OCI-LY3 (cell line): Measurements from ENCODE around the gene MCU.
"Not testable (repeated sequence)": the region's sequence is repeated elsewhere in the genome, so short reads cannot be mapped to it uniquely, and the experiment has no call there.

Experiments used
- H2AFZ ChIP-seq: fragments of 200-600, 300-600 bp; shearing (Covaris generic); 2 replicates; pipeline ENCODE4 v1.6.0; 2014; ENCODE audit warnings: antibody characterized with exemption, low read depth, low read length
- H3K27ac ChIP-seq: fragments of 200-600, 300-600 bp; sonication (generic); 2 replicates; pipeline ENCODE4 v1.5.1; 2014; ENCODE audit warnings: mild to moderate bottlenecking, low read length, moderate library complexity, mixed read lengths
- H3K27me3 ChIP-seq: fragments of 200-600, 300-600 bp; sonication (generic); 2 replicates; pipeline ENCODE4 v1.6.1; 2014; ENCODE audit warnings: low read depth, low read length, mixed read lengths
- H3K36me3 ChIP-seq: fragments of 200-600, 300-600 bp; sonication (generic); replicated peaks from 2 replicates; pipeline ENCODE3; 2014; ENCODE audit warnings: low read depth, low read length, mixed read lengths
- H3K4me1 ChIP-seq: fragments of 300-600, 200-600 bp; sonication (generic); 2 replicates; pipeline ENCODE4 v1.6.1; 2014; ENCODE audit warnings: low read length, mixed read lengths
- H3K4me2 ChIP-seq: fragments of 200-600, 300-600 bp; sonication (generic); 2 replicates; pipeline ENCODE4 v1.6.1; 2014; ENCODE audit warnings: low read length, mixed read lengths
- H3K4me3 ChIP-seq: fragments of 300-600, 200-600 bp; sonication (generic); 2 replicates; pipeline ENCODE4 v1.5.1; 2014; ENCODE audit warnings: antibody characterized with exemption, mild to moderate bottlenecking, low read length, moderate library complexity
- H3K79me2 ChIP-seq: fragments of 300-600, 200-600 bp; shearing (Covaris generic); 2 replicates; pipeline ENCODE4 v1.6.1; 2014; ENCODE audit warnings: mild to moderate bottlenecking, low read length, mixed read lengths
- H3K9ac ChIP-seq: fragments of 300-600, 200-600 bp; shearing (Covaris generic); 2 replicates; pipeline ENCODE4 v1.6.0; 2014; ENCODE audit warnings: mild to moderate bottlenecking, low read length, moderate library complexity
- H3K9me3 ChIP-seq: fragments of 200-600, 300-600 bp; shearing (Covaris generic); 2 replicates; pipeline ENCODE4 v1.6.1; 2014; ENCODE audit warnings: low read length, mixed read lengths; ENCODE audit not compliant: insufficient read depth
- H4K20me1 ChIP-seq: fragments of 200-600, 300-600 bp; sonication (generic); 2 replicates; pipeline ENCODE4 v1.6.1; 2016; ENCODE audit warnings: low read length, mixed read lengths; ENCODE audit not compliant: insufficient read depth
- EZH2phosphoT487 ChIP-seq: fragments of 200-600 bp; shearing (Covaris generic); IDR thresholded peaks from 2 replicates; pipeline ENCODE4 v1.6.1; 2018; ENCODE audit warnings: antibody characterized with exemption, mixed run types, low read depth
- TF ChIP-seq, protein P1 (sequence below): fragments of 200-600, 300-600 bp; sonication (generic); IDR thresholded peaks from 2 replicates; pipeline ENCODE4 v1.5.1; 2014; ENCODE audit warnings: antibody characterized with exemption, low read length, low read depth

The MCU gene

DNA sequence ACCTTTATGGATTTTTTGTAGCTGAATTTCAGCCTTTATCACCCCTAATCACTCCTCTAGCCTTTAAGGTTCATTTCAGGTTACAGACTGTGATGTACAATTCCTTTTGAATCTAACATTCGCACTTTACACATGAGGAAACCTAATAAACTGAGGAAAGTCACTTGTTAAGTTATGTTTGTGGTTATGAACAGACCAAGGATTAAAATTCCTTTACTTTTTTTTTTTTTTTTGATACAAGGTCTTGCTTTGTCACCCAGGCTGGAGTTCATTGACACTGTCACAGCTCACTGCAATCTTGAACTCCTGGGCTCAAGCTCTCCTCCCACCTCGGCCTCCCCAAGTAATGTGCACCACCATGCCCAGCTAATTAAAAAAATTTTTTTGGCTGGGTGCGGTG is 3.6 kb downstream of the MCU start:
- Histone ChIP-seq H3K4me1 (peaks cover 13% of the 10 kb centered on the region; the same call in 1 of the 2 replicates), H3K27me3 (no peaks in the 10 kb centered on the region), H4K20me1 (peaks cover 14% of the 10 kb centered on the region), H3K36me3 (no peaks in the 10 kb centered on the region), H3K4me3 (no peak overlapping the region), H3K27ac (no peak overlapping the region), H3K9me3 (no peaks in the 10 kb centered on the region), H3K4me2 (no peak overlapping the region), H2AFZ (no peak overlapping the region), H3K9ac (no peak overlapping the region), H3K79me2 (peaks cover 44% of the 10 kb centered on the region)
- TF ChIP-seq, protein P1, sequence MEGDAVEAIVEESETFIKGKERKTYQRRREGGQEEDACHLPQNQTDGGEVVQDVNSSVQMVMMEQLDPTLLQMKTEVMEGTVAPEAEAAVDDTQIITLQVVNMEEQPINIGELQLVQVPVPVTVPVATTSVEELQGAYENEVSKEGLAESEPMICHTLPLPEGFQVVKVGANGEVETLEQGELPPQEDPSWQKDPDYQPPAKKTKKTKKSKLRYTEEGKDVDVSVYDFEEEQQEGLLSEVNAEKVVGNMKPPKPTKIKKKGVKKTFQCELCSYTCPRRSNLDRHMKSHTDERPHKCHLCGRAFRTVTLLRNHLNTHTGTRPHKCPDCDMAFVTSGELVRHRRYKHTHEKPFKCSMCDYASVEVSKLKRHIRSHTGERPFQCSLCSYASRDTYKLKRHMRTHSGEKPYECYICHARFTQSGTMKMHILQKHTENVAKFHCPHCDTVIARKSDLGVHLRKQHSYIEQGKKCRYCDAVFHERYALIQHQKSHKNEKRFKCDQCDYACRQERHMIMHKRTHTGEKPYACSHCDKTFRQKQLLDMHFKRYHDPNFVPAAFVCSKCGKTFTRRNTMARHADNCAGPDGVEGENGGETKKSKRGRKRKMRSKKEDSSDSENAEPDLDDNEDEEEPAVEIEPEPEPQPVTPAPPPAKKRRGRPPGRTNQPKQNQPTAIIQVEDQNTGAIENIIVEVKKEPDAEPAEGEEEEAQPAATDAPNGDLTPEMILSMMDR: no peak
- TF ChIP-seq EZH2phosphoT487: no peak

DNA sequence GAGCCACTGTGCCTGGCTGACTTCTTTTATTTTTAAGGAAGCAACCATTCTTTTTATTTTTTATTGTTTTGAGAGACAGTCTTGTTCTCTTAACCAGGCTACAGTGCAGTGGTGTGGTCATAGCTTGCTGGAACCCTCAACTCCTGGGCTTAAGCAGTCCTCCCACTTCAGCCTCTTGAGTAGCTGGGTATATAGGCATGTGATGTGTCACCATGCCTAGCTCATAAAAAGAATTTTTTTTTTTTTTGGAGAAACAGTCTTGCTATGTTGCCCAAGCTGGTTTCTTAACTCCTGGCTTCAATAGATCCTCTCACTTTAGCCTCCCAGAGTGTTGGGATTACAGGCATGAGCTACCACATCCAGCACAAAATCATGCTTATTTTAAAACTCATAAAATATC is 5.8 kb downstream of the MCU start:
- H3K9ac ChIP-seq: no peak overlapping the region
- peaks cover 13% of the 10 kb centered on the region; the same call in 1 of the 2 replicates for H3K4me1 ChIP-seq
- peaks cover 14% of the 10 kb centered on the region for H4K20me1 ChIP-seq
- H3K27me3 ChIP-seq: no peaks in the 10 kb centered on the region
- TF ChIP-seq EZH2phosphoT487: no peak
- TF ChIP-seq, protein P1: no peak
- H3K4me2 ChIP-seq: no peak overlapping the region
- H3K27ac ChIP-seq: no peak overlapping the region
- H3K79me2 ChIP-seq: peaks cover 45% of the 10 kb centered on the region
- no peaks in the 10 kb centered on the region for H3K36me3 ChIP-seq
- H2AFZ ChIP-seq: no peak overlapping the region
- H3K9me3 ChIP-seq: no peaks in the 10 kb centered on the region
- no peak overlapping the region for H3K4me3 ChIP-seq

DNA sequence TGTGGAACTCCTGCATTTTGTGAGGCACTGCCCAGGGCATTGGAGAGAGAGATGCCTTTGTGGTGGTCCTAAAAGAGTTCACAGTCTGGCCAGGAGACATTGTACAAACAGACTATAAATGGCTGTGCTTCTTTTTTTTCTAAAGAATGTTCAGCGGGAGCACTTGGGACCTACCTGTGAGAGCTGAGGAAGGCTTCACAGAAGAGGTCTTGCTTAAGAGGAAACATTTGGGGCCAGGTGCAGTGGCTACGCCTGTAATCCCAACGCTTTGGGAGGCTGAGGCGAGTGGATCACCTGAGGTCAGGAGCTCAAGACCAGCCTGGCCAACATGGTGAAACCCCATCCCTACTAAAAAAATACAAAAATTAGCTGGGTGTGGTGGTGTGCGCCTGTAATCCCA is 10.5 kb downstream of the MCU start:
- not testable (repeated sequence) for H3K9ac ChIP-seq, H3K36me3 ChIP-seq, H3K27me3 ChIP-seq, H3K4me2 ChIP-seq, H3K9me3 ChIP-seq, H3K4me1 ChIP-seq, H4K20me1 ChIP-seq, H2AFZ ChIP-seq, H3K27ac ChIP-seq, H3K4me3 ChIP-seq, H3K79me2 ChIP-seq

DNA sequence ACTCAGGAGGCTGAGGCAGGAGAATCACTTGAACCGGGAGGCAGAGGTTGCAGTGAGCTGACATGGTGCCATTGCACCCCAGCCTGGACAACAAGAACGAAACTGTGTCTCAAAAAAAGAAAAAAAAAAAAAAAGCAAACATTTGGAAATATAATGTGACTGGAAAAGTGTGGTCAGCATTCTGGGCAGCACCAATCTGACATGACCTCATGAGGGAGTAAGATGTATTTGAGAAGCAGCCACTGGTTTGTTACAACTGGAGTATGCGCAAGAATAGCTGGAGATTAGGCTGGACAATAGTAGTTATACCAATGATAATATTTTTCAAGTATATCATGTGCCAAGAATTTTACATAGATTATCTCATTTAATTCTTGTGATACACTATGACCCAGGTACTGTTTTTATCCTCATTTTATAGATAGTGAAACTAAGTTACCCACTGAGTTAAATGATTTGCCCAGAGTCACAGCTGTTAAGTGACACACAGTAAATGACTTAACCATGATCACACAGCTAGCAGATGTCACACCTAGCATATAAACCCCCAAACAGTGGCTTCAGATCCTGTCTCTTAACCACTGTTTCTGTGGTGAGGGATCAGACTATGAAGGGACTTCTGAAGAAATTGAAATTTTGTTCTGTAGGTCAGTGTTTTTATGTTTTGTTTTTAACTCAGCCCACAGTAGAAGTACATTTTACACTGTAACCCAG is 11.1 kb downstream of the MCU start:
- H3K9me3 ChIP-seq: no peaks in the 10 kb centered on the region
- no peaks in the 10 kb centered on the region; the same call in 1 of the 2 replicates for H4K20me1 ChIP-seq
- H3K4me3 ChIP-seq: no peak overlapping the region
- TF ChIP-seq, protein P1: no peak
- H3K79me2 ChIP-seq: peaks cover 5% of the 10 kb centered on the region
- H3K27me3 ChIP-seq: no peaks in the 10 kb centered on the region
- H3K9ac ChIP-seq: no peak overlapping the region
- H2AFZ ChIP-seq: no peak overlapping the region
- no peak overlapping the region for H3K27ac ChIP-seq
- H3K4me2 ChIP-seq: no peak overlapping the region
- no peaks in the 10 kb centered on the region for H3K36me3 ChIP-seq
- H3K4me1 ChIP-seq: no peaks in the 10 kb centered on the region
